ENCODE results near the gene NEB. TPM values are rescaled to one million over a fixed set of nuclear protein-coding genes. Genes with fewer than 3 reads are reported as not detected.

Gene NEB
- total and polyA plus RNA-seq, 2 of the 13 experiments (the other 11 are each of a cell fraction or from before 2014, with no cell fraction given), result 0.21 to 0.24 TPM

DNA sequence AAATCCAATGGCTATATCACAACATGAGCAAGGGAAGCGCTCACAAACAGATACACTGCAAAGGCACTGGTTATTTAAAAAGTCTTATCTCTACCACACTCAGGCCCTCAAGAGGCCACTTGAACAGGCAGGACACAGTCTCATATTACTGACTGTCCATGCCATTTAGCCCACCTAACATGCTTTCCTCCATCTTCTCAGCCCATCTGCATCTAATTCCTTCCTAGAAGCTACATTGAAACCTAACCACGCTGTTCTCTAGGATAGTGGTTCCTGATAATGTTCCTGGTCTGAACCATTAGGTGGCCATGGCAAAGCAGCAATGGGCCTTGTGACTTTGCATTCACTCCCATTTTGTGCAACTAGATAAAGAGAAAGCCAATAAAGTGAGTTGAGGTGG, 22.5 kb upstream of the NEB start:
- DNase-seq (ENCODE audit: low spot score) (no peak), FAIRE-seq (no peak), ATAC-seq (no peak)
- no peaks in the 10 kb centered on the region for H3K27me3 ChIP-seq (ENCODE audit: control insufficient read depth in 1 of 2, insufficient read depth in 2 of 2, low read length in 2 of 2)
- no peak overlapping the region for H3K4me3 ChIP-seq (replicated peaks in 1 of 3; ENCODE audit: insufficient read depth in 1 of 3, low read depth in 2 of 3, low read length in 3 of 3)
- no peak for TF ChIP-seq RXRB (CRISPR knock-in tag; IDR thresholded peaks at IDR 0.05; ENCODE audit: borderline replicate concordance)
- TF ChIP-seq ZNF547 (CRISPR knock-in tag; IDR thresholded peaks at IDR 0.05), result no peak
- TF ChIP-seq, protein P1, sequence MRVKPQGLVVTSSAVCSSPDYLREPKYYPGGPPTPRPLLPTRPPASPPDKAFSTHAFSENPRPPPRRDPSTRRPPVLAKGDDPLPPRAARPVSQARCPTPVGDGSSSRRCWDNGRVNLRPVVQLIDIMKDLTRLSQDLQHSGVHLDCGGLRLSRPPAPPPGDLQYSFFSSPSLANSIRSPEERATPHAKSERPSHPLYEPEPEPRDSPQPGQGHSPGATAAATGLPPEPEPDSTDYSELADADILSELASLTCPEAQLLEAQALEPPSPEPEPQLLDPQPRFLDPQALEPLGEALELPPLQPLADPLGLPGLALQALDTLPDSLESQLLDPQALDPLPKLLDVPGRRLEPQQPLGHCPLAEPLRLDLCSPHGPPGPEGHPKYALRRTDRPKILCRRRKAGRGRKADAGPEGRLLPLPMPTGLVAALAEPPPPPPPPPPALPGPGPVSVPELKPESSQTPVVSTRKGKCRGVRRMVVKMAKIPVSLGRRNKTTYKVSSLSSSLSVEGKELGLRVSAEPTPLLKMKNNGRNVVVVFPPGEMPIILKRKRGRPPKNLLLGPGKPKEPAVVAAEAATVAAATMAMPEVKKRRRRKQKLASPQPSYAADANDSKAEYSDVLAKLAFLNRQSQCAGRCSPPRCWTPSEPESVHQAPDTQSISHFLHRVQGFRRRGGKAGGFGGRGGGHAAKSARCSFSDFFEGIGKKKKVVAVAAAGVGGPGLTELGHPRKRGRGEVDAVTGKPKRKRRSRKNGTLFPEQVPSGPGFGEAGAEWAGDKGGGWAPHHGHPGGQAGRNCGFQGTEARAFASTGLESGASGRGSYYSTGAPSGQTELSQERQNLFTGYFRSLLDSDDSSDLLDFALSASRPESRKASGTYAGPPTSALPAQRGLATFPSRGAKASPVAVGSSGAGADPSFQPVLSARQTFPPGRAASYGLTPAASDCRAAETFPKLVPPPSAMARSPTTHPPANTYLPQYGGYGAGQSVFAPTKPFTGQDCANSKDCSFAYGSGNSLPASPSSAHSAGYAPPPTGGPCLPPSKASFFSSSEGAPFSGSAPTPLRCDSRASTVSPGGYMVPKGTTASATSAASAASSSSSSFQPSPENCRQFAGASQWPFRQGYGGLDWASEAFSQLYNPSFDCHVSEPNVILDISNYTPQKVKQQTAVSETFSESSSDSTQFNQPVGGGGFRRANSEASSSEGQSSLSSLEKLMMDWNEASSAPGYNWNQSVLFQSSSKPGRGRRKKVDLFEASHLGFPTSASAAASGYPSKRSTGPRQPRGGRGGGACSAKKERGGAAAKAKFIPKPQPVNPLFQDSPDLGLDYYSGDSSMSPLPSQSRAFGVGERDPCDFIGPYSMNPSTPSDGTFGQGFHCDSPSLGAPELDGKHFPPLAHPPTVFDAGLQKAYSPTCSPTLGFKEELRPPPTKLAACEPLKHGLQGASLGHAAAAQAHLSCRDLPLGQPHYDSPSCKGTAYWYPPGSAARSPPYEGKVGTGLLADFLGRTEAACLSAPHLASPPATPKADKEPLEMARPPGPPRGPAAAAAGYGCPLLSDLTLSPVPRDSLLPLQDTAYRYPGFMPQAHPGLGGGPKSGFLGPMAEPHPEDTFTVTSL (CRISPR knock-in tag; IDR thresholded peaks at IDR 0.05; ENCODE audit: borderline replicate concordance), result no peak
- no peak for TF ChIP-seq SRSF1 (optimal IDR thresholded peaks at IDR 0.05; ENCODE audit: low read depth, low read length)
- no peak for TF ChIP-seq THAP11 (CRISPR knock-in tag; IDR thresholded peaks at IDR 0.05)
- TF ChIP-seq ZNF44 (CRISPR knock-in tag; IDR thresholded peaks at IDR 0.05), result no peak
- TF ChIP-seq MIXL1 (CRISPR knock-in tag; IDR thresholded peaks at IDR 0.05), result no peak
- TF ChIP-seq SIN3A (IDR thresholded peaks at IDR 0.05; ENCODE audit: borderline replicate concordance, low read depth, low read length), result no peak
- TF ChIP-seq TMF1 (CRISPR knock-in tag; IDR thresholded peaks at IDR 0.05; ENCODE audit: low read depth), result no peak
- TF ChIP-seq ZNF367 (CRISPR knock-in tag; IDR thresholded peaks at IDR 0.05; ENCODE audit: borderline replicate concordance), result no peak
- TF ChIP-seq ELF4 (CRISPR knock-in tag; IDR thresholded peaks at IDR 0.05; ENCODE audit: borderline replicate concordance), result no peak
- TF ChIP-seq SP2 (CRISPR knock-in tag; IDR thresholded peaks at IDR 0.05), result no peak
- H3K4me2 ChIP-seq (ENCODE audit: low read depth, low read length), result no peak overlapping the region
- no peak overlapping the region for H3K27ac ChIP-seq (ENCODE audit: extremely low read length, insufficient read depth, low read length)
- no peaks in the 10 kb centered on the region for H3K9me3 ChIP-seq (ENCODE audit: low read length)
- CTCF ChIA-PET (ENCODE audit: low intra/inter-chr PET ratio, low total read pairs), result no interaction called here
- no peak overlapping the region for H2AFZ ChIP-seq (ENCODE audit: low read length)
- H3K36me3 ChIP-seq (replicated peaks in 1 of 2; ENCODE audit: control insufficient read depth in 1 of 2, insufficient read depth in 2 of 2, low read length in 2 of 2), result no peaks in the 10 kb centered on the region
- H3K79me2 ChIP-seq (ENCODE audit: insufficient read depth, low read length), result no peaks in the 10 kb centered on the region
- H4K20me1 ChIP-seq (ENCODE audit: insufficient read depth, low read length), result no peaks in the 10 kb centered on the region
- intact Hi-C loops (cut with micrococcal nuclease; ENCODE audit: unreplicated experiment) (loop anchor here (10.0 kb wide), 2 partner anchors 122 to 268 kb away; no protein-coding TSS in a partner anchor), in situ Hi-C loops (cut with HindIII; ENCODE audit: extremely low pct_ligation_motif_present, low pct_unique_long_range_greater_than_20kb) (no loop called here)
- WGBS (ENCODE audit: low lambda C conversion rate), result 94% methylated on average over 2 of the region's 2 CpGs
- peaks cover 87% of the 10 kb centered on the region for H3K4me1 ChIP-seq (ENCODE audit: insufficient read depth, low read length)
- BruUV-seq (replicated peaks), result no TSS peak
- no peak overlapping the region for H3K9ac ChIP-seq (ENCODE audit: insufficient read depth, low read depth, low read length)
- POLR2A ChIA-PET, result no interaction called here
